A673 (cell line): Measurements from ENCODE around the gene PLB1. TPM values are rescaled to one million over a fixed set of nuclear protein-coding genes. Genes with fewer than 3 reads are reported as not detected.

Experiments used
- BruUV-seq: library from RNA; stranded (reverse); fragments of 400-500 nt; replicated peaks from 2 replicates; lab custom pipeline; 2021; lab: Mats Ljungman, UMichigan
- CTCF ChIA-PET: fragments of 300-600 bp; sonication (Branson Sonifier 250); formaldehyde crosslinking; loops from one replicate; lab custom pipeline; 2022; ENCODE audit warnings: antibody characterized with exemption; lab: Charles Lee
- POLR2A ChIA-PET: fragments of 300-600 bp; sonication (Branson Sonifier 250); formaldehyde crosslinking; loops from one replicate; lab custom pipeline; 2022; ENCODE audit warnings: antibody characterized with exemption; ENCODE audit not compliant: low non-redundant PET; lab: Charles Lee
- DNase-seq: peaks from one replicate; pipeline ENCODE4 v3.0.0-alpha.2; 2015; ENCODE audit warnings: low spot score
- H3K27ac ChIP-seq: fragments of 200-600 bp; sonication (generic); 2 replicates; pipeline ENCODE4 v1.5.1; 2016; ENCODE audit warnings: mixed run types, low read depth, mild to moderate bottlenecking, mixed read lengths, antibody characterized with exemption, low read length; ENCODE audit not compliant: poor library complexity, severe bottlenecking
- H3K27me3 ChIP-seq: fragments of 200-600 bp; sonication (generic); replicated peaks from 2 replicates; pipeline ENCODE4 v1.6.1; 2017; ENCODE audit warnings: mixed run types, low read depth, mild to moderate bottlenecking, mixed read lengths, antibody characterized with exemption, low read length; ENCODE audit not compliant: insufficient read depth, poor library complexity
- H3K36me3 ChIP-seq: fragments of 200-600 bp; sonication (generic); 2 replicates; pipeline ENCODE4 v1.6.1; 2016; ENCODE audit warnings: mixed run types, mild to moderate bottlenecking, mixed read lengths, antibody characterized with exemption, low read length; ENCODE audit not compliant: insufficient read depth, poor library complexity, severe bottlenecking
- H3K4me1 ChIP-seq: fragments of 200-600 bp; sonication (generic); 2 replicates; pipeline ENCODE4 v1.6.1; 2017; ENCODE audit warnings: mixed run types, mild to moderate bottlenecking, mixed read lengths, antibody characterized with exemption, low read length; ENCODE audit not compliant: insufficient read depth, poor library complexity, severe bottlenecking
- H3K4me3 ChIP-seq: fragments of 200-600 bp; sonication (generic); 2 replicates; pipeline ENCODE4 v1.5.1; 2016; ENCODE audit warnings: low read depth, mixed run types, mild to moderate bottlenecking, mixed read lengths, low read length; ENCODE audit not compliant: poor library complexity, severe bottlenecking
- H3K9me3 ChIP-seq: fragments of 200-600 bp; sonication (generic); 2 replicates; pipeline ENCODE4 v1.6.1; 2016; ENCODE audit warnings: mixed run types, low read depth, mild to moderate bottlenecking, mixed read lengths, antibody characterized with exemption, low read length; ENCODE audit not compliant: poor library complexity, severe bottlenecking
- EZH2 ChIP-seq: fragments of 200-600 bp; sonication (generic); IDR thresholded peaks from 2 replicates; pipeline ENCODE4 v1.6.1; 2017; ENCODE audit warnings: borderline replicate concordance, low read depth, mild to moderate bottlenecking, mixed read lengths, antibody characterized with exemption, low read length; ENCODE audit not compliant: poor library complexity, severe bottlenecking
- intact Hi-C: fragments of 100-400 bp; cut with micrococcal nuclease; formaldehyde crosslinking; loops from one replicate; pipeline ENCODE4 v1.10.0; 2022; ENCODE audit not compliant: unreplicated experiment
- total RNA-seq: library from RNA; stranded (reverse); gene quantifications from 2 replicates; pipeline ENCODE4 v1.2.3, GENCODE V29; 2021
- TF ChIP-seq, protein P1 (sequence below): fragments of 300-800, 200-600 bp; sonication (generic); conservative IDR thresholded peaks from 2 replicates; pipeline ENCODE4 v1.5.1; 2017; ENCODE audit warnings: low read depth, mild to moderate bottlenecking, antibody characterized with exemption, low read length, moderate library complexity, mixed read lengths

PLB1 gene
- total RNA-seq, 1 experiment from 2014 or later: 0.39 TPM

- no peak overlapping the region for H3K27ac ChIP-seq
- no peaks in the 10 kb centered on the region for H3K9me3 ChIP-seq
These were observed 33.7 kb upstream of the PLB1 start for GRCh38 chr2:28462122-28462521.

DNA sequence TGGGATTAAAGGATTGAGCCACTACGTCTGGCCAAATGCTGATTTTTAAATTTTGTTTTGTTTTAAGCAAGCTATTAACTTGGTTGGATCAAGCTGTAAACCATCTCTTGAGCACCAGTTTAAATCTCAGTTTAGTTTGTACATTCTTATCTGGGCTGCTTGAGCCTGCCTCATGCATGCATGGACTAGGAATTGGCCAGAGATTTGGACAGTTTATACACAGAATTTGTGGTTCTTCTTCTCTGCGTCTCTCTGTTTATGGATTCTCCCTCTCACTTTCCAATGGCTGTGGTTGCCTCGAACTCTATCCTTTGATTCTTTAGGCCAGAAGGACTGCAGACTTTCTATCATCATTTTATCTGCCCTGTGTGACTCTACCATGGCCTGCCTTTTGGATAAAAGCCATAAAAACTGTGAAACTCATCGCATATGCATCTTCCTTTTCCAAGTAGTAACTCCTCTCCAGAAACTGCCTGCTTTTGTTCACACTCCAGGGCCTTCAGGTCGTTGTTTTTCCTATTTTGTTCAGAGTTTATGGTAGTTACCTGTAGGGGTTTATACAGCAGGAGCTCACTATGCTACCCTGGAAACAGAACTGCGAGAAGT is 32.5 kb upstream of the PLB1 start:
- Histone ChIP-seq H3K27me3 (no peaks in the 10 kb centered on the region), H3K27ac (no peak overlapping the region), H3K4me1 (peaks cover 4% of the 10 kb centered on the region), H3K9me3 (no peaks in the 10 kb centered on the region), H3K4me3 (no peak overlapping the region), H3K36me3 (no peaks in the 10 kb centered on the region)
- POLR2A ChIA-PET: no interaction called here
- BruUV-seq: no TSS peak
- DNase-seq: no peak
- no peak for TF ChIP-seq EZH2
- TF ChIP-seq, protein P1, sequence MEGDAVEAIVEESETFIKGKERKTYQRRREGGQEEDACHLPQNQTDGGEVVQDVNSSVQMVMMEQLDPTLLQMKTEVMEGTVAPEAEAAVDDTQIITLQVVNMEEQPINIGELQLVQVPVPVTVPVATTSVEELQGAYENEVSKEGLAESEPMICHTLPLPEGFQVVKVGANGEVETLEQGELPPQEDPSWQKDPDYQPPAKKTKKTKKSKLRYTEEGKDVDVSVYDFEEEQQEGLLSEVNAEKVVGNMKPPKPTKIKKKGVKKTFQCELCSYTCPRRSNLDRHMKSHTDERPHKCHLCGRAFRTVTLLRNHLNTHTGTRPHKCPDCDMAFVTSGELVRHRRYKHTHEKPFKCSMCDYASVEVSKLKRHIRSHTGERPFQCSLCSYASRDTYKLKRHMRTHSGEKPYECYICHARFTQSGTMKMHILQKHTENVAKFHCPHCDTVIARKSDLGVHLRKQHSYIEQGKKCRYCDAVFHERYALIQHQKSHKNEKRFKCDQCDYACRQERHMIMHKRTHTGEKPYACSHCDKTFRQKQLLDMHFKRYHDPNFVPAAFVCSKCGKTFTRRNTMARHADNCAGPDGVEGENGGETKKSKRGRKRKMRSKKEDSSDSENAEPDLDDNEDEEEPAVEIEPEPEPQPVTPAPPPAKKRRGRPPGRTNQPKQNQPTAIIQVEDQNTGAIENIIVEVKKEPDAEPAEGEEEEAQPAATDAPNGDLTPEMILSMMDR: no peak
- CTCF ChIA-PET: interaction anchor here (0.7 kb wide), 1 partner anchor 11 kb away, joined by 5 read pairs; no protein-coding TSS in a partner anchor
- intact Hi-C loops: no loop called here

More at GRCh38 chr2:28462122-28462521, 33.7 kb upstream of the PLB1 start:
- no TSS peak for BruUV-seq
- no peak for DNase-seq
- ChIA-PET POLR2A (no interaction called here), CTCF (no interaction called here)
- no peak overlapping the region for H3K4me3 ChIP-seq
- no peaks in the 10 kb centered on the region for H3K36me3 ChIP-seq
- peaks cover 4% of the 10 kb centered on the region for H3K4me1 ChIP-seq
- no peaks in the 10 kb centered on the region for H3K27me3 ChIP-seq
- intact Hi-C loops: no loop called here
- TF ChIP-seq, protein P1: no peak
- TF ChIP-seq EZH2: no peak

DNA sequence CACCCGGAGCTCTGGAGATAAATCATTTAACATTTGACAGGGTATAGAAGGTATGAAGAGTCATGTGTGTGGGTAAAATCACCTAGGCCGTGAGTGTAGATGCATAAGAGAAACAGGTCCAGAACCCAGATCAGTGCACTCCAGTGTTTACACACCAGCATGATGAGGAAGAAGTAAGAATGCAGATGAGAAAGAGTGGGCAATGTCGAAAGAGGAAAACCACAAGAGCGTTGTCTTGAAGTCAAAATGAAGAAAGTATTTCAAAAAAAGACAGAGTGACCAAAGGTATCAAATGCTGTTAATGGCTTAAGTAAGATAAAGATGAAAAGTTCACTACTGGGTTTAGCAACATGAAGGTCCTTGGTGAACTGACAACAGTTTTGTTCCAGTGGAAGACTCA is 32.0 kb upstream of the PLB1 start:
- Histone ChIP-seq H3K9me3 (no peaks in the 10 kb centered on the region), H3K4me3 (no peak overlapping the region), H3K36me3 (no peaks in the 10 kb centered on the region), H3K27me3 (no peaks in the 10 kb centered on the region), H3K4me1 (peaks cover 7% of the 10 kb centered on the region), H3K27ac (no peak overlapping the region)
- intact Hi-C loops: no loop called here
- POLR2A ChIA-PET: no interaction called here
- TF ChIP-seq, protein P1: no peak
- TF ChIP-seq EZH2: no peak
- CTCF ChIA-PET: no interaction called here
- DNase-seq: no peak
- BruUV-seq: no TSS peak
